ENCODE data around the gene TIGD1.
"Not testable (repeated sequence)": the region's sequence is repeated elsewhere in the genome, so short reads cannot be mapped to it uniquely, and the experiment has no call there.

The TIGD1 gene

DNA sequence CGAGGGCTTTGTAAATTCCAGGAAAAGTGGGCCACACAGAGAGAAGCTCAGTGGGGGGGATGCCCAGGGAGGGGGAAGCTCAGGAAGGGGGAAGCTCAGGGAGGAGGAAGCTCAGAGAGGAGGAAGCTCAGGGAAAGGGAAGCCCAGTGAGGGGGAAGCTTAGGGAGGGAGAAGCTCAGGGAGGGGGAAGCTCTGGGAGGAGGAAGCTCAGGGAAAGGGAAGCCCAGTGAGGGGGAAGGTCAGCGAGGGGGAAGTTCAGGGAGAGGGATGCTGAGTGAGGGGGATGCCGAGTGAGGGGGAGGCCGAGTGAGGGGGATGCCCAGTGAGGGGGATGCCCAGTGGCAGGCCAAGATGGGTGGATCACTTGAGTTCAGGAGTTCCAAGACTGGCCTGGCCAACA lies 11.7 kb downstream of the TIGD1 start:
- no peak for DNase-seq

DNA sequence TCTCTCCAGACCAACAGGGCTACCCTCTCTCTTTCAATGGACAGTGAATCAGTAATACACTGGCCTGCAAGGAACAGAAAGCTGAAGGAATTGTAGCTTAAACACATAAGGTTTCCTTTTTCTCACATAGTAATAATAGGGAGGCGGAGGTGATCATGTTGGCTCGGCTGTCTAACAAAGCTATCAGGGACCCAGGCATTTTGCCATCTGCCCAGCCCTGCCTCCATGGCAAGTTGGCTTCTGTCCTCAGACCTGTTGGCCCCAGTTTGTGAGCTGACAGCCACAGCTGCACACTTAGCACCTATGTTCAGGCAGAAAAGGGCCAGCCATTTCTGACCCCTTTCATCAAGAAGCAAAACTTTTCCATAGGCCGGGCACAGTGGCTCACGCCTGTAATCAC lies 12.9 kb downstream of the TIGD1 start:
- no peak for DNase-seq

DNA sequence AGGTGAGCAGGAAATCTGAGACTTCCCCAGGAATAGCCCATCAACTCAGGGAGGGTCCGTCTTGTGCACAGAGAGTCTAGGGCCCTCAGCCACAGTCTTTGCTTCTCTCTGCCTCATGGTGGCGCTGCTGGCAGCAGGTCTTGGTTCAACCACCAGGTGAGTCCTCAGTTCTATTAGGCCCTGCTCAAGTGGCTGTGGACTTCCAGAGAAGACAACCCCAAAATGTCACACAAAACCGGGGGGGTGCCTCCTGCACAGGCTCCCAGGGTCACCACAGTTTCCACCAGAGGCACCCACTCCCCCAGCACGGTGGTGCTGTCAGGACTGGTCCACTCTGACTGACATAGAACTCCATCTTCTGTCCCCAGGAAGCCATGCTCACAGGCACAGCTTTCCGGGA lies 13.3 kb downstream of the TIGD1 start:
- DNase-seq: no peak

DNA sequence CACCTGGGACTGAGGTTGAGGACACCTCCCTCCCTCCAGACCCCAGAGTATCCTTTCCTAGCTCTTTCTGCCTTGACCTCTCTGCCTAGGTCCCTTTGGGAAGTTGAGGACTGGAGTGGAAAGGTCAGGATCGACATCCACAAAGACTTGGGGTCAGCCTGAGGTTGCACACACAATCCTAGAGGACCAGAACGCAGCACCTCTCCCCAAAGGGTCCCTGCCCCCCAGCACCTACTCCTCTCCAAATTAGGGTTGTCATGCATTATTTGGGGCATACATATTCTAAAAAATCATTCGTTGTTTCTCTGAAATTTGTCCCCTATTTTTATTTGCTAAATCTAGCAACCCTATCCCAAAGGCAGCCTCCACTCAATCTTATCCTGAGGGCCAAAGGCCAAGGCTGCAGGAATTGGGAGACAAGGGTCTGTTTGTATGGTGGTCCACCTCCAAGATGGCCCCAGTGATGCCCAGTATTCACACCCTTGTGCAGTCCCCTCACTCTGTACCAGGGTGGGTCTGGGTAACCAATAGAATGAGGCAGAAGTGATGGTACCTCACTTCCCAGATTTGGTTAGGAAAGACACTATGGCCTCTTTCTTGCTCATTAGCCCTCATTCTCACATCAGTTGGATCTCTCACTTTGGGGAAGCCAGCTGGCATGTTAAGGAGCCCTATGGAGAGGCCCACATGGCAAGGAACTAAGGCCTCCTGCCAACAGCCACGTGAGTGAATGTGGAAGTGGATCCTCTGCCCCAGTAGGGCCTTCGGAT lies 14.4 kb downstream of the TIGD1 start:
- DNase-seq: no peak

DNA sequence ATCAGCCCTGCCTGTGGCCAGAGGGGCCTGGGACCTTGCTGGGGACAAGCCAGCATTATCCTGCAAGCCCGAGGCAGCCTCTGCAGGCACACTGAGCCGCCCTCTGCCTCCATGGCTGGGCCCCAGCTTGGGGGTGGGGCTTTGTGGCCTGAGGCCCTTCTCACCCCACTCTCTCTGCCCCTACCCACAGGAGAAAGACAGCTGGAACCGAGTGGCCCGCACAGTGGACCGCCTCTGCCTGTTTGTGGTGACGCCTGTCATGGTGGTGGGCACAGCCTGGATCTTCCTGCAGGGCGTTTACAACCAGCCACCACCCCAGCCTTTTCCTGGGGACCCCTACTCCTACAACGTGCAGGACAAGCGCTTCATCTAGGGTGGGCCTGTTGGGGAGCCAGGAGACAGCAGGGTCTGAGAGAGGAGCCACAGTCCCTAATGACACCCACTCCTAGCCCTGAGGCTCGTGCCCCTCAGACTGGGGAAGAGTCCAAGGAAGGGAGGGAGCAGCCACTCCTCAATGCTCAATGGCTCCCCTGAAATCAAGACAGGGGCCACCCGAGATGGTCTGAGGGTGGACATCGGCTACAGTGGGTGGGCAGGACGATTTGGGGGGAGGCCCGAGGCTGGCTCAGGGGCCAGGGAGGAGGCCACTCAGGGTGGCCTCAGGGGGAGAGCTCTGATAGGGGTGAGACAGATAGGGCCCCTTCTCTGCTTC lies 15.3 kb downstream of the TIGD1 start:
- no peak for DNase-seq

DNA sequence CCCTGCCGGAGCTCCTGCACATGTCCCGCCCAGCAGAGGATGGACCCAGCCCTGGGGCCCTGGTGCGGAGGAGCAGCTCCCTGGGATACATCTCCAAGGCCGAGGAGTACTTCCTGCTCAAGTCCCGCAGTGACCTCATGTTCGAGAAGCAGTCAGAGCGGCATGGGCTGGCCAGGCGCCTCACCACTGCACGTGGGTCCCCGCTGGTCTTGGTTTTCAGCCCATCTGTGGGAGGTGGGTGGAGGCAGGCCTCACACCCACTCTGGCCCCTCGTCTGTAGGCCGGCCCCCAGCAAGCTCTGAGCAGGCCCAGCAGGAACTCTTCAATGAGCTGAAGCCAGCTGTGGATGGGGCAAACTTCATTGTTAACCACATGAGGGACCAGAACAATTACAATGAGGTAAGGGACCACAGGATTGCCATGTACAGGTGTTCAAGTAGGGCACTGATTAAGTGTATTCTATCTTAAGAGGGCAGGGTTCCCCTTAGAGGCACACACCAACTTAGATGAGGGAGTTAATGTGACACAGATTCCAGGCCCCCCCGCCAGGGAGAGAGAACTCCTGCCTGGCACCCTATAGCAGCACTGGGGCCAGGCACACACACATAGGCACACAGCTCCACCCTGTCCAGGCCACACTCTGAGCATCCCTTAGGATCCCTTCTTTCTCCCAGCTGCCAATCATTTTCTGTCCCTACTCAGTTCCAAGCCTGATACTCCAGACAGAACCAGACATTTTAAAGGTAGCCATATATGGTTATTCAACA lies 16.2 kb downstream of the TIGD1 start:
- no peak for DNase-seq

DNA sequence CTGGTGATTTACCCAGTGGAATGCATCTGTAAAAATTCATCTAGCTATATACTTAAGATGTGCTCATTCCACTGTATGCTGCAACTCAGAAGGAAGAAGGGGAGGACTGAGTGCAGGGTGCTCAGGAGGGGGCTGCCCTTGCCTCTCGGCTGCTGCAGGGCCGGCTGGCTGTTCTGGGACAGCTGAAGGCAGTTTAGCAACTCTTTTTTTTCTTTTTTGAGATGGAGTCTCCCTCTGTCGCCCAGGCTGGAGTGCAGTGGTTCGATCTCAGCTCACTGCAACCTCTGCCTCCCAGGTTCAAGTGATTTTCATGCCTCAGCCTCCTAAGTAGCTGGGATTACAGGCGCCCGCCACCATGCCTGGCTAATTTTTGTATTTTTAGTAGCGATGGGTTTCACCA lies 17.5 kb downstream of the TIGD1 start:
- not testable (repeated sequence) for DNase-seq

DNA sequence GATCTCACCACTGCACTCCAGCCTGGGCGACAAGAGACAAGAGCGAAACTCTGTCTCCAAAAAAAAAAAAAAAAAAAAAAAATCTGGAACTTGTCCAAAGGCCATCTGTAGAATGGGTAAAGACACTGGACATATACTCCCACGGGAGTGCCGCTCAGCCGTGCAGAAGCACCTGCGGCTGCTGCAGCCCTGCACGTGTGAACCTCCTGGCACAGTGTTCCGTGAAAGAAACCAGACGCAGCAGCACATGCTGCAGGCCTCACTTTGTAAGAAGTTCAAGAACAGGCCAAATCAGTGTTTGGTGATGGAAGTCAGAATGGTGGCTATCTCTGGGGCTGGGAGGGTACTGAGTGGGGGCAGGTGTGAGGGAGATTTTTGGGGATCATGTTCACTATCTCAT lies 17.9 kb downstream of the TIGD1 start:
- DNase-seq: no peak

DNA sequence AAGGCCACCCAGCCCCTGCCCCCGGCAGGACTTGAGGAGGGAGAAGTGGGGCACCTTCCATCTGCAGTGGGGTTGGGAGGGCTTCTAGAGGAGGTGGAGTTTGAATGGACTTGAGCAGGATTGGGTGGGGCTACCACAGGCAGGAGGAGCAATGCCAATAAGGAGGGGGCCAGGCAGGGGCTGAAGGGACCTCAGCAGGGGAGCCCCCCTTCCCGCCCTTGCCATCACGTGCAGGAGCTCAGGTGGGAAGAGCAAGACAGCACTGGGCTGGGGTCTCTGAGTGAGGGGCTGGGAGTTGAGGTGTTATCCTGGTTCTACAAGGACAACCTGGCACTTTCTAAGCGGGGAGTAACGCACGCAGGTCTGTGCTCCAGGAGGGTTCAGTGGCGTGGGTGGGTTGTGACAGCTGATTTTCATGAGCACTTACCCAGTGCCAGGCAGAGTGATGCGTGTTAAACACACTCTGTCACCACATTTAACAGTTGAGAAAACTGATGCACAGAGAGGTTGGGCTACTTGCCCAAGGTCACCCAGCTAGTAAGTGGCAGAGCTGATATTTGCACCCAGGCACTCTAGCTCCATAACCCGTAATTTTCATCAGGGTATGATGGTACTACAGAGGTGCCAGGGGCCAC lies 19.6 kb downstream of the TIGD1 start:
- no peak for DNase-seq

DNA sequence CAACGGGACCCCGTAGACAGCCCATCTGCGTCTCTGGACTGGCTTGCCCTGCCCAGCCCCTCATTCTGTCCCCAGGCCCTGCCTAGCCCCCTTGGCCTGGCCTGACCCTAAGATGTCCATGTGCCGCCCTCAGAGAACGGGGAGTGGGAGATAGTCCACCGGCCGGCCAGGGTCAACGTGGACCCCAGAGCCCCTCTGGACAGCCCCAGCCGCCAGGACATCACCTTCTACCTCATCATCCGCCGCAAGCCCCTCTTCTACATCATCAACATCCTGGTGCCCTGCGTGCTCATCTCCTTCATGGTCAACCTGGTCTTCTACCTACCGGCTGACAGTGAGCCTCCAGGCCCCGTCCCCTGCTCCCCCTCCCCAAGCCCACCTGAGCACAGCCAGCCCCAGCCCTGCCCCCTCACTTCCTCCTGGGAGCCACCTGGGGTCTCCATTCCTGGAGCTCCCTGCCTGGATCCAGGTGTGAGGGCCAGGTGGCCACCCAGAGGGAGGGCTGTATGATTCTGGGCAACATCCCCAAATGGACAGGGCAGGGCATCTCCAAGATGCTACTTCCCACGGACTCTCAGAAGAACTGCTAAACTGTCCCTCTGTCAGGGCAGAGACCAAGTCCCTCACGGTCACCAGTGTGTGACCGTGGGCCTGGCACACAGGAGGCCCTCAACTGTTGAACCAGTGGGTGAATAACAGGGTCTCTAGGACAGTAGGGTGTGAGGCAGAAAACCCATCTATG lies 20.4 kb downstream of the TIGD1 start:
- DNase-seq: no peak

DNA sequence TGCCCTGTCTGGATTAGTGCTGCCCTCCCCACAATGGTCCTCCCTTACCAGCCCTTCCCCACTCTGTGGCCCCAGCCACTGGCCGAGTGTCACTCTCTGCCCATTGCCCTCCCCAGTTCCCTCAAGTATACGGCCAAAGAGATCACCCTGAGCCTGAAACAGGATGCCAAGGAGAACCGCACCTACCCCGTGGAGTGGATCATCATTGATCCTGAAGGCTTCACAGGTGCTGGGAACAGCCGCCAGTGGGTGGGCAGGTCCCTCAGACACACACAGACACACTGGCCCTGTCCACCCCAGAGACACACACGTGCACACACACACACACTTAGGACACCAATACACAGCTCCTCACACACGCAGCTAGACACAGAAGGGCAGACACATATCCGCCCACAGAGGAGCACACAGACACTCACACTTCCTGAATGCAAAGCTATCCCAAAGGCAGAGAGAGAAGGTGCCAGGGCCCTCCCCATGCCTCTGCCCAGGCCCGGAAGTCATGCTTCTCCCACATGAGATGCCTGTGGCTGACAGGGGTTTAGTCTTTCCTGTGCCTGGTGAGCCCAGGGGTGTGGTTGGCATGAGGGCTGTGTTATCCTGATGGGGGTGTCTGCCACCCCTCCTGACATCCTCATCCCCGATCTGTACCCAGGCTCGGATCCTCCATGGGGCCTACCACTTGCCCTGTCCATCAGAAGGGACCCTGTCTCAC lies 21.5 kb downstream of the TIGD1 start:
- no peak for DNase-seq

DNA sequence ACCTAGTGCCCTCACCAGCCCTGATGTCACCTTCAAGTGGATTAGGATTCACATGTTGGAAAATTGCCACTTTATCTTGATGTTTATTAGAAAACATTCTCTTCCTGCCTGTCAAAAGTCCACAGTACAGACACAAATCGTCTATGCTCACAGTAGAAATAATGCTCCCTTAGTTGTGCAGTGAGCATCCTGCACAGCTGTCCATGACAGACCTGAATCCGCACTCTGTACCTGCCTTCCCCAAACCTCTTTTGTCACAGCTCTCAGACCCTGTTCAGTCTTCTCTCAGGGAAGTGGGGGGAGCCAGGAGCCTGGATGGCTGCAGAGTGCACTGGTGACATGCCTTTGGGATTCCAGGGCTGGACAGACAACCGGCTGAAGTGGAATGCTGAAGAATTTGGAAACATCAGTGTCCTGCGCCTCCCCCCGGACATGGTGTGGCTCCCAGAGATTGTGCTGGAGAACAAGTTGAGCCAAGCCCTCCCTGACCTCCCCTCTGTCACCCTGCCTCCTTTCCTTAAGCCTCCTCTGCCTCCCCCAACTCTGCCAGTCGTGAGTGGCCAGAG lies 22.4 kb downstream of the TIGD1 start:
- no peak for DNase-seq

DNA sequence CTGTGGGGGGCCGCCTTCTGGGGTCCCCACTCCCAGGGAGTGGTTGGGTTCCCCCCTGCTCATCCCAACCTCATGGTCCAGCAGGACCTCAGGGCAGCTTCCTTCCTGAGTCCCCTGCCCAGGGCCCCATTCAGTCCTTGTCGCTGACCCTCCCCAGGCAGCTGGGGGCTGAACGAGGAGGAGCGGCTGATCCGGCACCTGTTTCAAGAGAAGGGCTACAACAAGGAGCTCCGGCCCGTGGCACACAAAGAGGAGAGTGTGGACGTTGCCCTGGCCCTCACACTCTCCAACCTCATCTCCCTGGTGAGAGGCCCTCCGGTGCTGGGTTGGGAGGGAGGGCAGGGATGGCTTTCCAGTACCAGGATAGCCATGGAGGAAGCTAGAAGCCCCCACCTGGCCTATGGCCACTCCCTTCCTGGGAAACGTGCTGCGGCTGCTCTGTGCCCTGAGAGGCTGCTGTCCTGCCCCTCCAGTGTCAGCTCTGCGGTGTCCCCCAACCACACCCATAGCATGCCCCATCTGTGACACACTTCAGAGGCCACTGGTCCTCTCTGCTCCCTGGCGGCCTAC lies 23.9 kb downstream of the TIGD1 start:
- no peak for DNase-seq

DNA sequence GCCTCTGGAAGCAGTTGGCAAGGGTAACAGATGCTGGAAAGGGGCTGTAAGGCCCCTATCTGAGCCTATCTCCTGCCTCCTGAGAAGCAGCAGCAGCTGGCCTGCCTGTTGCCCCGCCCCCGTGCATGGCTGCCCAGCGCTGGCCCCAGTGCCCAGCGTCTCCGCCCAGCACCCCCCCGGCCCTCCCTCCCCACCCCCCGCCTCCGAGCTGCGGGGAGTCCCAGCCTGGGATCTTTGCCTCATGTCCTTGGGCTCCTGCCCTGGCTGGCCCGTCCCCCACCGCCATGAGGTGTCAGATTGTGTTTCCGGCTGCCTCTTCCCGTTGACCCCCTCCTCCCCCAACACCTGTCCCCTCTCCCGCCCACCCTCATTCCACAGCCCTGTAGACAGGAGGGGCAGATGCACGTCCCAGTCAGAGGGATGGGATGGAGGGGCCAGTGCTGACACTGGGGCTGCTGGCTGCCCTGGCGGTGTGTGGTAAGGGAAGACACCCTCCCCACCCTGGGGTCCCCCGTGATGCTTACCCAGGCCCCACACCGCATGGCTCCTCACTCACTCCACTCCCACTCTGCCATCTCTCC lies 24.5 kb downstream of the TIGD1 start, which contains the start of gene CHRND:
Gene CHRND (plus strand): TSS at position 370 of the 581 bp plus-strand sequence. CDS start 56 bp downstream, at position 426.
- DNase-seq: no peak

DNA sequence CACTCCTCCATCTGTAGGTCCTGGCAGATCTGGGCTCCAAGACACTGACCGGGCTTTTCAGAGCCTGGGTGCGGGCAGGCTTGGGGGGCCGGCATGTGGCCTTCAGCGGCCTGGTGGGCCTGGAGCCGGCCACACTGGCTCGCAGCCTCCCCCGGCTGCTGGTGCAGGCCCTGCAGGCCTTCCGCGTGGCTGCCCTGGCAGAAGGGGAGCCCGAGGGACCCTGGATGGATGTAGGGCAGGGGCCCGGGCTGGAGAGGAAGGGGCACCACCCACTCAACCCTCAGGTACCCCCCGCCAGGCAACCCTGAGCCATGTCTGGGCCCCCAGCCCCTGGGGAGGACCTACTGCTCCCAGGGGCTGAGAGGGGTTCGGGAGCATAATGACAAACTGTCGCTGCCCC lies 25.2 kb downstream of the TIGD1 start:
- DNase-seq: no peak

DNA sequence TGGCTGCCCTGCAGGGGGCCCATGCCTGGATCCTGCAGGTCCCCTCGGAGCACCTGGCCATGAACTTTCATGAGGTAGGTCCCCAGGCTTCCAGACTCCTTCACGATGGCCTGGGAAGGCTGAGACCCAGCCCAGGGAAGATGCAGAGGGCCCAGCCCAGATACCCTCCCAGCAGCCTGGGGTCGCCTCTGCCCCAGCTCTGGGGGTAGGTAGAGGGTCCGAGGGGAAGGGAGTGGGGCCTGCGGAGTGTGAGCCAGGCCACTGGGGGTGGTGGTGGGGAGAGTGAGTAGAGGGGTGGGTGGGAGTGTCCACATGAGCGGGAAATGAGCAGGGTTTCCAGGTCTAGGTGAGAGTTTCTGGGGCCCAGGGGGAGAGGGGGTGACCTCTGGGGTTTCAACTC lies 25.6 kb downstream of the TIGD1 start:
- no peak for DNase-seq

DNA sequence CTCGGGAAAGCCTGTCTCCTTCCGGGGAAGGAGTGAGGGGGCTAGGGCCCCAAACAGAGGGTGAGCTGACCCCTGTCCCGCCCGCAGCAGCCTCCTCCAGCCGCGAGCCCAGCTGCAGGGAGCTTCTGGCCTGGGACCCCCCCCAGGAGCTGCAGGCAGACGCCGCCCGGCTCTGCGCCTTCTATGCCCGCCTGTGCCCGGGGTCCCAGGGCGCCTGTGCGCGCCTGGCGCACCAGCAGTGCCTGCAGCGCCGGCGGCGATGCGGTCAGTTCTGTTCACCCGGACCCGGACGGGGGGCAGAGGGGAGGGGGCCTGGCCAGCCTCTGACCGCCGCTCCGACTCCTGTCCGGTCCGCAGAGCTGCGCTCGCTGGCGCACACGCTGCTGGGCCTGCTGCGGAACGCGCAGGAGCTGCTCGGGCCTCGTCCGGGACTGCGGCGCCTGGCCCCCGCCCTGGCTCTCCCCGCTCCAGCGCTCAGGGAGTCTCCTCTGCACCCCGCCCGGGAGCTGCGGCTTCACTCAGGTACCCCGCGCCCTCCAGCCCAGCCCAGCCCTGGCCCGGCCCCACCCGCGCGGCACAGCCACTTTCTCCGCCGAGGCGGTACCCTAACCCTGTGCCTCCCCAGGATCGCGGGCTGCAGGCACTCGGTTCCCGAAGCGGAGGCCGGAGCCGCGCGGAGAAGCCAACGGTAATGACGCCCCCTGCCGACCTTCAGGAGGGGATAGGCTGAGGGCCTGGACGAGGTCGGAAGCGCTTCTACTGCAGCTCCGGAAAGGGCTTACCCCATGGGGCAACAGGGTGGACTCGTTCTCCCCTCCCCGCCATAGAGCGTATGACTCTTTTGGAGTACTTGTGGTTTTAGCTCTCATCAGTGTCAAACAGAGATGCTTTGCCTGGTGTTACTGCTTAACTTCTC lies 26.4 kb downstream of the TIGD1 start:
- peak; percentile 25 for DNase-seq

DNA sequence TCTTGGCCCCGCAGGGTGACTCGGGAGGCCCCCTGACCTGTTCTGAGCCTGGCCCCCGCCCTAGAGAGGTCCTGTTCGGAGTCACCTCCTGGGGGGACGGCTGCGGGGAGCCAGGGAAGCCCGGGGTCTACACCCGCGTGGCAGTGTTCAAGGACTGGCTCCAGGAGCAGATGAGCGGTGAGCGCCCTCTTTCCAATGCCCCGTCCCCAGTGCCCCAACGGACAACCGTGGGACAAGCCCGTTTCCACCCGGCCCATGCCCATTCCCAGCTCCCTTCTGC lies 27.0 kb downstream of the TIGD1 start:
- DNase-seq: no peak

DNA sequence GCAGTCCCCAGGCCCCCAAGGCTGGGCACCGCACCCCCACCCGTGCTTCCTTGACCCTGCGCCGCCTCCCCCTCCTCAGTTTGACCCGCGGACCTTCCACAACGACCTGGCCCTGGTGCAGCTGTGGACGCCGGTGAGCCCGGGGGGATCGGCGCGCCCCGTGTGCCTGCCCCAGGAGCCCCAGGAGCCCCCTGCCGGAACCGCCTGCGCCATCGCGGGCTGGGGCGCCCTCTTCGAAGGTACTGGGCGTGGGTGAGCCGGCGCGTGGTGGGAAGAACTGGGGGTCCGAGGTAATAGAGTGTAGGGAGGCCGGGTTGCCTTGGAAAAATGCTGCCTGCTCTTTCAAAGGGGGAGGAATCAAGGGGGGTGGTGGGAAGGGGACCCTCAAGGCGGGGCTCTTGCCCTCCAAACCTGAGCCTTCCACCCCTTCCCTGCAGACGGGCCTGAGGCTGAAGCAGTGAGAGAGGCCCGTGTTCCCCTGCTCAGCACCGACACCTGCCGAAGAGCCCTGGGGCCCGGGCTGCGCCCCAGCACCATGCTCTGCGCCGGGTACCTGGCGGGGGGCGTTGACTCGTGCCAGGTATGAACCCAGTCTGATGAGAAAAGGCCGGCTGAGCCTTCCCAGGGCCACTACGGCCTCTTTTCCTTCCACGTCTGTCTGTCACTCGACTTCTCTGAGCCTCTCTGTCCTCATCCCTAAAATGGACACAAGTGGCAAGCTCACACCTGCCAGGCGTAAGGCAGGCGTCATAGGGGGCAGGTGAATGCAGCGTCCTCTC lies 27.5 kb downstream of the TIGD1 start:
- no peak for DNase-seq

All from stimulated activated CD4-positive, alpha-beta T cell treated with anti-CD3 and anti-CD28 coated beads, Interleukin-12 subunit alpha, Interleukin-12 subunit beta, amount 100 ng/mL, for 4 hours (primary cell).